CD8-positive, alpha-beta memory T cell (primary cell): ENCODE measurements around the gene C4orf50. TPM values are rescaled to one million over a fixed set of nuclear protein-coding genes. Genes with fewer than 3 reads are reported as not detected.

Experiments
- CTCF ChIA-PET: fragments of 350-600 bp; sonication (Branson Sonifier 250); formaldehyde crosslinking; loops from one replicate; lab custom pipeline; 2021; ENCODE audit warnings: antibody characterized with exemption; lab: Charles Lee
- POLR2A ChIA-PET: fragments of 350-600 bp; sonication (Branson Sonifier 250); formaldehyde crosslinking; loops from one replicate; lab custom pipeline; 2021; ENCODE audit warnings: antibody characterized with exemption; lab: Charles Lee
- DNase-seq, 5 donors: peaks; one replicate each; pipeline versions ENCODE4 v3.0.0 to v3.0.0-alpha.2; 2020 to 2022; ENCODE audit warnings: mixed read lengths in 1 of 5
- H3K27ac ChIP-seq: one replicate; pipeline ENCODE4 v1.7.0; 2013; ENCODE audit warnings: low read depth, mild to moderate bottlenecking, low read length, moderate library complexity
- H3K27me3 ChIP-seq: 2 replicates; pipeline ENCODE4 v1.7.0; 2013; ENCODE audit warnings: low read length, mild to moderate bottlenecking; ENCODE audit not compliant: insufficient read depth, poor library complexity, severe bottlenecking
- H3K36me3 ChIP-seq: 2 replicates; pipeline ENCODE4 v1.7.0; 2013; ENCODE audit warnings: mild to moderate bottlenecking, low read length, moderate library complexity; ENCODE audit not compliant: insufficient read depth
- H3K4me1 ChIP-seq: 2 replicates; pipeline ENCODE4 v1.7.0; 2013; ENCODE audit warnings: mild to moderate bottlenecking, low read length, moderate library complexity; ENCODE audit not compliant: insufficient read depth
- H3K4me3 ChIP-seq: 2 replicates; pipeline ENCODE4 v1.7.0; 2013; ENCODE audit warnings: mild to moderate bottlenecking, low read length
- H3K9me3 ChIP-seq: 2 replicates; pipeline ENCODE4 v1.7.0; 2013; ENCODE audit warnings: mild to moderate bottlenecking, low read length
- H3K27ac Mint-ChIP-seq, 8 donors: one replicate each; pipeline ENCODE4 v1.8.0; 2020 to 2021; ENCODE audit warnings: mixed read lengths in 8 of 8, mild to moderate bottlenecking in 6 of 8, inconsistent platforms in 3 of 8, moderate library complexity in 3 of 8
- H3K27me3 Mint-ChIP-seq, 2 donors: one replicate each; pipeline ENCODE4 v1.8.0; 2020 to 2021; ENCODE audit warnings: mixed read lengths in 2 of 2, mild to moderate bottlenecking in 1 of 2, moderate library complexity in 1 of 2
- H3K36me3 Mint-ChIP-seq, 3 donors: one replicate each; pipeline ENCODE4 v1.8.0; 2020 to 2021; ENCODE audit warnings: mixed read lengths in 3 of 3, inconsistent platforms in 1 of 3, mild to moderate bottlenecking in 1 of 3
- H3K4me1 Mint-ChIP-seq, 3 donors: one replicate each; pipeline ENCODE4 v1.8.0; 2020 to 2021; ENCODE audit warnings: mixed read lengths in 3 of 3, inconsistent platforms in 1 of 3, mild to moderate bottlenecking in 1 of 3
- H3K4me3 Mint-ChIP-seq, 7 donors: one replicate each; pipeline ENCODE4 v1.8.0; 2020 to 2021; ENCODE audit warnings: mixed read lengths in 7 of 7, mild to moderate bottlenecking in 6 of 7, moderate library complexity in 4 of 7, inconsistent platforms in 2 of 7
- H3K9me3 Mint-ChIP-seq, 5 donors: one replicate each; pipeline ENCODE4 v1.8.0; 2020 to 2022; ENCODE audit warnings: mixed read lengths in 5 of 5, mild to moderate bottlenecking in 3 of 5, moderate library complexity in 2 of 5, inconsistent platforms in 1 of 5
- polyA plus RNA-seq: library from polyadenylated mRNA; unstranded; fragments of 300-500 nt; fragmentation: Illumina TruSeq; gene quantifications from one replicate; pipeline ENCODE4 v1.2.3, GENCODE V29; 2021
- total RNA-seq, 2 experiments: library from RNA; stranded (reverse); gene quantifications; one replicate each; pipeline ENCODE4 v1.2.3, GENCODE V29; 2021

C4orf50 gene
- total and polyA plus RNA-seq, 3 experiments from 2014 or later = 0.08 to 0.37 (median 0.24) TPM

DNA sequence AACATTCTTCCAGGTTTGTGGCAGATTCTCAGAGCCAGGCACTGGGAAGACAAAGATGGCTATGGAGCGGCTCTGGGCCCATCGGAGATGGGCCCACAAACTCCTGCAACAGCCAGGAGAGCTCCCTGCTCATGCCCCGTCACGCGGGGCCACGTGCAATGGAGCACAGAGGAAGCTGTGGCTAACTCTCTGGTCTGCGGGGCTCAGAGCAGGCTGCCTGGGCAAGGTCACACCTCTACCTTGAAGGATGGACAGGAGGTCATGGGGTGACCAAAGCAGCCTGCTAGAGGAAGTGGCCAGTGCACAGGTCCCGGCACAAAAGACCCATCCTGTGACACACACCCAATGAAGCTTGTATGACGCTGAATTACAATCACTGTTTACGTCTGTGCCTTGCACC lies 45.2 kb downstream of the C4orf50 start:
- Histone ChIP-seq H3K27me3 (no peaks in the 10 kb centered on the region), H3K4me3 (no peak overlapping the region), H3K36me3 (no peaks in the 10 kb centered on the region), H3K27ac (no peak overlapping the region), H3K4me1 (no peaks in the 10 kb centered on the region), H3K9me3 (no peaks in the 10 kb centered on the region)
- Mint-ChIP-seq H3K36me3 (no peaks in the 10 kb centered on the region), H3K27ac (no peak overlapping the region), H3K27me3 (peaks cover 5 to 15% of the 10 kb centered on the region in 2 donors), H3K4me1 (no peaks in the 10 kb centered on the region), H3K9me3 (no peaks in the 10 kb centered on the region), H3K4me3 (no peak overlapping the region)
- ChIA-PET POLR2A (no interaction called here), CTCF (interaction anchor here (1.4 kb wide), 1 partner anchor 25 kb away, joined by 3 read pairs; no protein-coding TSS in a partner anchor)
- no peak for DNase-seq

DNA sequence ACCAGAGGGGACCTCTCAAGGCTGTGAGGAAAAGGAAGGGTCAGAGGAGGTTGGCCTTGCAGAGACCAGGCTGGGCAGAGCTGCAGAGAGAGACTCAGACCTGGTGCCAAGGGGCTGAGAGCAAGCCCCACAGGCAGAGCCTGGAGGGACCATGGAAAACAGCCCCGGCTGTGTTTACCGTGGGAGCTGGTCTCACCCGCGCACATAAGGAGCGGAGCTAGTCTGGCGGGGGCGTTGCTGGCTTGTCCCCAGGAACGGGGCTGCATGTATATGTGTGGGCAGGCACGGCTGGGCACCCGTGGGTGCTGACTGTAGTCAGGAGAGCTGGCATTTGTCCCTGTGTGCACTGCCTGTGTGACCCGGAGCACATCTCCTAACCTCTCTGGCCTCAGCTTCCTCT lies 45.7 kb downstream of the C4orf50 start:
- Histone ChIP-seq H3K4me3 (no peak overlapping the region), H3K9me3 (no peaks in the 10 kb centered on the region), H3K27me3 (no peaks in the 10 kb centered on the region), H3K4me1 (no peaks in the 10 kb centered on the region), H3K27ac (no peak overlapping the region), H3K36me3 (no peaks in the 10 kb centered on the region)
- Mint-ChIP-seq H3K27ac (no peak overlapping the region), H3K4me3 (no peak overlapping the region), H3K27me3 (peaks cover 5 to 15% of the 10 kb centered on the region in 2 donors), H3K4me1 (no peaks in the 10 kb centered on the region), H3K9me3 (no peaks in the 10 kb centered on the region), H3K36me3 (no peaks in the 10 kb centered on the region)
- POLR2A ChIA-PET = no interaction called here
- CTCF ChIA-PET = interaction anchor here (1.4 kb wide), 1 partner anchor 25 kb away, joined by 3 read pairs; no protein-coding TSS in a partner anchor
- DNase-seq = no peak

DNA sequence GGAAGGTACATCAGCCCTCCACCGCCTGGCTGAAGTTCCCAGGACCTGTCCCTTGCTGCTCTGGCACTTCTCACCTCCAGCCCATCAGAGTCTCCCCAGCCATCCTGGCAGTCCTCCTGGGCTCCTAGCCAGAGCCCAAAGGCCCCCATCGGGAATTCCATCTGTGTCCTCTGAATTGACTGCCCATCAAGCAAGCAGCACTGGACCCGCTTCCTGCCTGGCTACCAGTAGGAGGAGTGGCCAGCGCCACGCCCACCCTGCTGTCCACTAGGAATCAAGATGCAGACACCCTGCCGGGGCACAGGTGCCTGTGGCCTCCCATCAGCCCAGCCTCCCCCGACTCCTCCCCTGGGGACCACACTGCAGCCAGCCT lies 47.2 kb downstream of the C4orf50 start:
- Histone ChIP-seq H3K36me3 (no peaks in the 10 kb centered on the region), H3K4me3 (no peak overlapping the region), H3K27me3 (no peaks in the 10 kb centered on the region), H3K4me1 (no peaks in the 10 kb centered on the region), H3K27ac (no peak overlapping the region), H3K9me3 (no peaks in the 10 kb centered on the region)
- Mint-ChIP-seq H3K9me3 (no peaks in the 10 kb centered on the region), H3K4me3 (no peak overlapping the region), H3K27ac (peak overlapping the region in 1 of 8 donors; percentile 26), H3K4me1 (no peaks in the 10 kb centered on the region), H3K27me3 (peaks cover 5 to 15% of the 10 kb centered on the region in 2 donors), H3K36me3 (no peaks in the 10 kb centered on the region)
- no peak for DNase-seq
- POLR2A ChIA-PET = no interaction called here
- CTCF ChIA-PET = no interaction called here

DNA sequence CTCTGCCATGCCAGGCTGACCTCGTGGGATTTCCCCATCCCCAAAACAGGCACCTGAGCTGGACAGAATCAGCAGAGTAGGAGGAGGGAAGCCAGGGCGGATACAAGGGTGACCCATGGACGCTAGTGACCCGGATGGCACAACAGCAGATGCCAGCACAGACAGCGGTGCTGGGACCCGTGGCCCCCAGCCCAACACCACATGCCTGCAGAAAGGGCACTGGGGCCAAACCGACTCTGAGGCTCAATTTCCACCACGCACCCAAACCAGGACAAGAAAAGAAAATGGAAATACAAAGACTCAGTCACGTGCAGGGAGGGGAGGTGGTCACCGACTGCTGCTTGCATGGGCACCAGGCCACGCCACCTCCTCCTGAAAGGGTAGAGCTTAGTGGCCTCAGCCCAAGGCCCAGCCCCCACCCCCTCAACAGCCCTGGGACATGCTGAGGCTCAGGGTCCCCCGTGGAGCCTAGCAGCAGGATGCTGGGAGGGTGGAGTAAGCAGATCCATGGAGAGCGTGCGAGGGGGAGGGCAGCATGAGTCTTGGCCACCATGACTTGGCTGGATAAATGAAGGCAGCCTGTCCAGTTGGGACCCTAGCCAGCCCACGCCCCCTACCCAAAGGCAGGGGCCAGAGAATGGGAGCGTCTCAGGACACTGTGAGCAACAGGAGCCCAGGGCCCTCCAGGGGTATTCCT lies 47.7 kb downstream of the C4orf50 start:
- Histone ChIP-seq H3K4me3 (no peak overlapping the region), H3K4me1 (no peaks in the 10 kb centered on the region), H3K9me3 (no peaks in the 10 kb centered on the region), H3K36me3 (no peaks in the 10 kb centered on the region), H3K27ac (no peak overlapping the region), H3K27me3 (no peaks in the 10 kb centered on the region)
- Mint-ChIP-seq H3K27ac (no peak overlapping the region), H3K4me3 (no peak overlapping the region), H3K4me1 (no peaks in the 10 kb centered on the region), H3K9me3 (no peaks in the 10 kb centered on the region), H3K27me3 (peaks cover 5 to 15% of the 10 kb centered on the region in 2 donors), H3K36me3 (no peaks in the 10 kb centered on the region)
- no peak for DNase-seq
- CTCF ChIA-PET = no interaction called here
- POLR2A ChIA-PET = no interaction called here

DNA sequence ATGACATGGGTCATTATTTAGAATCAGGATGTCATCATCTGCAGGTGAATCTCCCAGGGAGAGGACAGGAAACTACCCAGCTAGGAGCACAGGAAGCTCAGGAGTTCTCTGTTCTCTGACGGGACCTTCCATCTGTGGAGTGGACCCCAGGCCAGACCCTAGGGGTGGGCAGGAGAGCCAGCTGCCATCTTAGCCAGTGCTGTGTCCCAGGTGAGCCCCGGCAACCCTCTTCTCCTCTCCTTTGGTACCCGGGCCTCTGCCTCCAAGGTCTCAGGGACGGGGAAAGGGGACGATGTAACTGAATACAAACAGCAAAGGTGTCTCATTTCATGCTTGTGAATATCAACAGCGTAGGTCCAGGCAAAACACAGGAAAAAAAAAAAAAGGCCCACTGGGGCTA lies 48.5 kb downstream of the C4orf50 start:
- H3K27ac Mint-ChIP-seq = no peak overlapping the region
- H3K4me1 Mint-ChIP-seq = no peaks in the 10 kb centered on the region
- no peak for DNase-seq
- CTCF ChIA-PET = no interaction called here
- Histone ChIP-seq H3K4me1 (no peaks in the 10 kb centered on the region), H3K9me3 (no peaks in the 10 kb centered on the region), H3K27me3 (no peaks in the 10 kb centered on the region), H3K4me3 (no peak overlapping the region), H3K27ac (no peak overlapping the region), H3K36me3 (no peaks in the 10 kb centered on the region)
- no peak overlapping the region for H3K4me3 Mint-ChIP-seq
- H3K27me3 Mint-ChIP-seq = peaks cover 3 to 15% of the 10 kb centered on the region in 2 donors
- no peaks in the 10 kb centered on the region for H3K9me3 Mint-ChIP-seq
- POLR2A ChIA-PET = no interaction called here
- no peaks in the 10 kb centered on the region for H3K36me3 Mint-ChIP-seq

DNA sequence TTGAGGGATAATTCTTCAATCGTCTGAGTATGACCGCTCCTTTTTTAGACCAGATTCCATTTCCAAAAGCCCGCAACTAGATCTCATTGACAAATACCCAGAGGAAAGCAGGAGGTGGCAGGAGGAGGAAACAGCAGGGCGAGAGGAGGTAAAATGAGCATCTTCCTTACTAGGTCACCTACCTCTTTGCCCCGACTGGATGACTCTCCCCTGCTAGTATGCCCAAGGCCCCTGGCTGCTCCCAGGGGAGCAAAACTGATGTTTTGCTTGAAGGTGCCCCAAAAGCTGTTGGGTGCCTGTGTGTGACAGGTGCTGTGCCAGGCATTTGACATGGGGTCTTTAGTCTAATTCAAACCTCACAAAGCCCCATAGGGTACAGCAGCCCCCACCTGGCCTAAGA lies 48.9 kb downstream of the C4orf50 start:
- ChIA-PET POLR2A (no interaction called here), CTCF (no interaction called here)
- Mint-ChIP-seq H3K27ac (no peak overlapping the region), H3K4me1 (no peaks in the 10 kb centered on the region), H3K36me3 (no peaks in the 10 kb centered on the region), H3K4me3 (no peak overlapping the region), H3K9me3 (no peaks in the 10 kb centered on the region), H3K27me3 (peaks cover 3 to 15% of the 10 kb centered on the region in 2 donors)
- no peak for DNase-seq
- H3K27me3 ChIP-seq = no peaks in the 10 kb centered on the region
- no peaks in the 10 kb centered on the region for H3K36me3 ChIP-seq
- H3K4me3 ChIP-seq = no peak overlapping the region
- H3K27ac ChIP-seq = no peak overlapping the region
- no peaks in the 10 kb centered on the region for H3K4me1 ChIP-seq
- no peaks in the 10 kb centered on the region for H3K9me3 ChIP-seq

DNA sequence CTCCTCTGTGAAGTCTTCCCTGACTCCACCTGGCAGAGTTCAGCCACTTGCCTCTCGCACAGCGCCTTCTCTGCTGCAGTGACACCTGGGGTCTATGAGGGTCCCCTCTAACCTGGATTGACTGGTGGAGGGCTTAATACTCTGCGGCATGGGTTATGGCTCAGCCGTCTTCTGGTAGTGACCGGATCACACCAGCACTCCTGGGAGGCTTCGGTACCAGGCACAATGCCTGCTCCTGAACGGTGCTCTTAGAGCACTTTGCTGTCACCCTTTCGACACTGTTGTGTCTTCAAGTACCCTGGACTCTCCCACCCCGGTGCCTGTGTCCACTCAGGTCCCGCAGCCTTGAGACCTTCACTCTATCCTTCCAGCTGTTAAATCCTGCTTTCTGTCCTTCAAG lies 50.0 kb downstream of the C4orf50 start:
- no peak overlapping the region for H3K27ac Mint-ChIP-seq
- no peak overlapping the region for H3K4me3 ChIP-seq
- no peaks in the 10 kb centered on the region for H3K4me1 ChIP-seq
- no peaks in the 10 kb centered on the region for H3K27me3 ChIP-seq
- no peak overlapping the region for H3K4me3 Mint-ChIP-seq
- no peaks in the 10 kb centered on the region for H3K9me3 ChIP-seq
- H3K4me1 Mint-ChIP-seq = no peaks in the 10 kb centered on the region
- no peak overlapping the region for H3K27ac ChIP-seq
- H3K27me3 Mint-ChIP-seq = peaks cover 3 to 18% of the 10 kb centered on the region in 2 donors
- ChIA-PET CTCF (no interaction called here), POLR2A (no interaction called here)
- no peak for DNase-seq
- no peaks in the 10 kb centered on the region for H3K36me3 ChIP-seq
- H3K9me3 Mint-ChIP-seq = no peaks in the 10 kb centered on the region
- no peaks in the 10 kb centered on the region for H3K36me3 Mint-ChIP-seq

DNA sequence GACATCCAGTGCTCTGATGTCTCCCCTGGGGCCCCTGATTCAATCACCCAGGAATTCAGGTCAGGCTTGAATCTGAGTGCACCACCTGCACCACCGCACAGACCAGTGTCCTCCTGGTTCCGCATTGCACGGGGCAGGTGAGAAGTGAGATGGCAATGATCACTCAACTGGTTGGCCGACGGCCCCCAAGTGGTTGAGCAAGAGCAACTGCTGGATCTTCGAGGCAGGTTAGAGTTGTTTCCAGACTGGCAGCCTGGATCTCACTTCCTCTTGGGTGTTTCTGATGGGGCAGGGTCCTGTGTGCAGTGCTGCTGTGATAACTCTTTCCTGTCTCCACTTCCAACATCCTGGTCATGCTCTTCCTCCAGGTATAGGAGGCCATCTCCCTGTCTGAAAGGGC lies 50.4 kb downstream of the C4orf50 start:
- H3K36me3 ChIP-seq = no peaks in the 10 kb centered on the region
- no peaks in the 10 kb centered on the region for H3K27me3 ChIP-seq
- H3K4me3 ChIP-seq = no peak overlapping the region
- no peak overlapping the region for H3K4me3 Mint-ChIP-seq
- no peaks in the 10 kb centered on the region for H3K9me3 ChIP-seq
- no peaks in the 10 kb centered on the region for H3K4me1 Mint-ChIP-seq
- no peak overlapping the region for H3K27ac ChIP-seq
- peaks cover 3 to 16% of the 10 kb centered on the region in 2 donors for H3K27me3 Mint-ChIP-seq
- CTCF ChIA-PET = no interaction called here
- H3K4me1 ChIP-seq = no peaks in the 10 kb centered on the region
- no peak for DNase-seq
- POLR2A ChIA-PET = no interaction called here
- no peaks in the 10 kb centered on the region for H3K36me3 Mint-ChIP-seq
- H3K9me3 Mint-ChIP-seq = no peaks in the 10 kb centered on the region
- no peak overlapping the region for H3K27ac Mint-ChIP-seq
